Activated naive CD8-positive, alpha-beta T cell treated with anti-CD3 and anti-CD28 coated beads, Interleukin-2, amount 50 U/mL, for 24 hours (primary cell): ENCODE measurements around the gene E2F6.

Experiments used
- ATAC-seq: fragments of 150-1000 bp; cut with Tn5 transposase; one replicate; pipeline ENCODE4 v1.10.0; 2021
- DNase-seq: peaks from one replicate; pipeline ENCODE4 v3.0.0; 2021
- H3K27ac Mint-ChIP-seq: one replicate; pipeline ENCODE4 v1.8.0; 2021; ENCODE audit warnings: mild to moderate bottlenecking, mixed read lengths
- H3K27me3 Mint-ChIP-seq: one replicate; pipeline ENCODE4 v1.8.0; 2021; ENCODE audit warnings: mixed read lengths
- H3K36me3 Mint-ChIP-seq: one replicate; pipeline ENCODE4 v1.8.0; 2021; ENCODE audit warnings: low read depth, mixed read lengths
- H3K4me1 Mint-ChIP-seq: one replicate; pipeline ENCODE4 v1.8.0; 2021; ENCODE audit warnings: mixed read lengths
- H3K4me3 Mint-ChIP-seq: one replicate; pipeline ENCODE4 v1.8.0; 2021; ENCODE audit warnings: mild to moderate bottlenecking, moderate library complexity, mixed read lengths
- H3K9me3 Mint-ChIP-seq: one replicate; pipeline ENCODE4 v1.8.0; 2021; ENCODE audit warnings: mixed read lengths

The E2F6 gene

DNA sequence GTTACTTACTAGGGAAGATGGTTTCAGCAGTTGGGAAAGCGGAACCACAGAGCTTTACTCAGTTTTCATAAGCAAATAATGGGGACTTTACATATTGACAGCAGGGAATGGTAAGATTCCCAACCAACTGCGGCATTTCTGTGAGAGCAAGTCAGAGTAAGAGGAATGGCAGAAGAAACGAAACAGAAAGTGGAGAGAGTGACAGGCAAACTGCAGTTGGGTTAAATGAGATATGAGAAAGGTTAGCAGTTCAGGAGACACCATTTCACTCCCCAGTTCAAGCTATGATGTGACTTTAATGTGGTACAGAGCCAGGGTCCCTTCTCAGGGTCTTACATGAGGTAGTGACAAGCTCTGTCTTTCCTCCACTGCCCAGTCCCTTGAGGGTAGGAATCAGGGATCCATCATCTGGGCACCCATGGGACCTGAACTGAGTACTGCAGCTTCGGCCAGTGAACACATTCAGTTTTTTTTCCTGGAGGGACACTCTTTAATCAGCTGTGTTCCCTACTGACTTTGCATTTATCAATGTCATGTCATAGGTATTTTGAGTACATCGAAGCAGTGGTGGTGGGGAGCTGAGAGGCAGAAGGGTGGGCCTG lies 34.8 kb upstream of the E2F6 start:
- Mint-ChIP-seq H3K27ac (no peak overlapping the region), H3K9me3 (peaks cover 9% of the 10 kb centered on the region), H3K4me3 (no peak overlapping the region), H3K36me3 (no peaks in the 10 kb centered on the region), H3K27me3 (peaks cover 17% of the 10 kb centered on the region), H3K4me1 (no peaks in the 10 kb centered on the region)
- DNase-seq (no peak), ATAC-seq (no peak)

GRCh38 chr2:11499081-11499743 lies 33.3 kb upstream of the E2F6 start:
- Mint-ChIP-seq H3K4me1 (no peaks in the 10 kb centered on the region), H3K4me3 (no peak overlapping the region), H3K9me3 (peaks cover 9% of the 10 kb centered on the region), H3K27me3 (peaks cover 19% of the 10 kb centered on the region), H3K36me3 (no peaks in the 10 kb centered on the region), H3K27ac (no peak overlapping the region)
- no peak for DNase-seq
- ATAC-seq, result no peak

DNA sequence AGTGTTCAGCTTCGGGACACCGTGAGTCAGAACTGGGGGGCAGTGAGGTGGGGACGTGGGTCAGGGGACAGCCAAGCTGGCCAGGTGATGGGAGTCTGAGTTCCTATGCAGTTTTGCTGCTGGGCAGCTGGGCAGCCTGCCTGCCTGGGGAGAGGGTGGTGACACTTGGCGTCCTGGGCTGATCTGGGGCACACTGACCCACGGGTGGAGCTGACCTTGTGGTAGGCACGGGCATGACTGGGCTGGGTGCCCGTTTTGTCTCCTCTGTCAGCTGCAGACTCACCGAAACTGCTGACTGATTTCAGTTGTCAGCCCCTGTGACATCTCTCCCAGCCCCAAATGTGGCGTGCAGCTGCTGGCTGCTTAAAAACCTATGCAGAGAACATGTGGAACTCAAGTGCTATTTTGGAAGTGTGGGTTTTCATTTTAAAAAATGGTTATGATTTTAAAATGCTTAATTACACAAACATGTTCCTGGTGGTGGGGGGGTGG lies 32.6 kb upstream of the E2F6 start:
- Mint-ChIP-seq H3K36me3 (no peaks in the 10 kb centered on the region), H3K27me3 (peaks cover 19% of the 10 kb centered on the region), H3K4me1 (no peaks in the 10 kb centered on the region), H3K27ac (no peak overlapping the region), H3K4me3 (no peak overlapping the region), H3K9me3 (peaks cover 5% of the 10 kb centered on the region)
- DNase-seq, result no peak
- ATAC-seq, result no peak

DNA sequence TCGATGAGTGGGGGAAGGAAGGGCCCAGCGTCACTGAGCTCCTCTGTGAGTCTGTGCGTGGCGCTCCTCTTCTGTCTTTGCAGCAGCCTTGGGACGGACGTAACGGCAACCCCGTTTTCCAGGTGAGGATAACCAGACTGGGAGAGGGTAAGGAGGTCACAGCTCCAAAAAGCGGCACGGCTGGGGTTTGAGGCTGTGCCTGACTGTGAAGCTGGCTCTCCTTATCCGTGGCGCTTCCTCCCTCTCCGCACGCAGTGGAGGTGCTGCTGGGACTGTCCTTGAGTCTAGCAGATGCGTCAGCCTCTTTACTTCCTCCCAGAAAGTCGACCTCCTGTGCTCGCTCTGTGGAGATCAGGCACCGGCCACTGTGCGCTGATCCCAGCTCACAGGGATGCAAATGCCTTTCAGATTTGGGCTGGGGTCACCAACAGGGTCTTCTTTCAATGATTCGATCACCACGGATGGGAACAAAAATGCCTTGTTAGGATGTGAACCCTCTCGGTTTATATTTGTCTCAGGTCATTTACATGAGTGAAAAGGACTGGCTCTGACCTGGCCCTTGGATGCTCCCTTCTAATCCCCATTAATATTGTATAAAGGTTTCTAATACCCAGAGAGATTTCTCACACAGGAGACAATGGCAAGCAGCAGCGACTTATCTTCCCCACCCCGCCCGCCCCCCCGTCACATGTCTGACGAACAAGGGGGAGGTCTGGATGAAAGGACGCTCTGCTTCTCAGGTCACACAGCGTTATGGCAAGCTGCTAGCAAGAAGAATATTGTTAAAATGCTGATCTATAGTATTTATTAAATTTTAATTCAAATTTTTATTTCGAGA lies 30.1 kb upstream of the E2F6 start:
- Mint-ChIP-seq H3K9me3 (no peaks in the 10 kb centered on the region), H3K27ac (no peak overlapping the region), H3K4me3 (no peak overlapping the region), H3K36me3 (no peaks in the 10 kb centered on the region), H3K27me3 (peaks cover 16% of the 10 kb centered on the region), H3K4me1 (no peaks in the 10 kb centered on the region)
- DNase-seq (no peak), ATAC-seq (no peak)

DNA sequence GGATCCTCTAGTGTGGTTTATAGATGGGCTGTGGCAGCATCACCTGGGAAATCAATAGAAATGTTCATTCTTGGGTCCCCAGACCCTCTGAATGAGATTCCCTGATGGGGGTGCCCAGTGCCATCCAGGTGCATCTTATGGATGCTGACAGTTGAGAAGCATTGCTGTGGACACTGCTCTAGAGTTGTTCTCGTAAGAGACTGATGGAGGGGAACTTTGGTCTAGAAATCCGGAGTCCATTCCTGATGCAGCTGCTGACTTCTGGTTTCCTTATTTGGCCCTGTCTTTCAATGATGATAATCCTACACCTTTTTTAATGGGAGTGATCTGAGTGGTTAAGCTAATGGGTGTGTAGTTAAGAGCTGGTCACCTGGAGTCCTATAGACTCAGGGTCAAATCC lies 28.3 kb upstream of the E2F6 start:
- Mint-ChIP-seq H3K4me1 (no peaks in the 10 kb centered on the region), H3K36me3 (no peaks in the 10 kb centered on the region), H3K4me3 (no peak overlapping the region), H3K27ac (no peak overlapping the region), H3K27me3 (peaks cover 16% of the 10 kb centered on the region), H3K9me3 (no peaks in the 10 kb centered on the region)
- DNase-seq (no peak), ATAC-seq (no peak)

- no peaks in the 10 kb centered on the region for H3K4me1 Mint-ChIP-seq
- no peaks in the 10 kb centered on the region for H3K36me3 Mint-ChIP-seq
- H3K27ac Mint-ChIP-seq, result no peak overlapping the region
- H3K9me3 Mint-ChIP-seq, result no peaks in the 10 kb centered on the region
- ATAC-seq, result no peak
- DNase-seq, result no peak
- H3K4me3 Mint-ChIP-seq, result no peak overlapping the region
- H3K27me3 Mint-ChIP-seq, result peaks cover 16% of the 10 kb centered on the region
Measured at GRCh38 chr2:11493282-11493681, 27.3 kb upstream of the E2F6 start.

GRCh38 chr2:11492720-11493119 lies 26.8 kb upstream of the E2F6 start:
- no peak overlapping the region for H3K27ac Mint-ChIP-seq

DNA sequence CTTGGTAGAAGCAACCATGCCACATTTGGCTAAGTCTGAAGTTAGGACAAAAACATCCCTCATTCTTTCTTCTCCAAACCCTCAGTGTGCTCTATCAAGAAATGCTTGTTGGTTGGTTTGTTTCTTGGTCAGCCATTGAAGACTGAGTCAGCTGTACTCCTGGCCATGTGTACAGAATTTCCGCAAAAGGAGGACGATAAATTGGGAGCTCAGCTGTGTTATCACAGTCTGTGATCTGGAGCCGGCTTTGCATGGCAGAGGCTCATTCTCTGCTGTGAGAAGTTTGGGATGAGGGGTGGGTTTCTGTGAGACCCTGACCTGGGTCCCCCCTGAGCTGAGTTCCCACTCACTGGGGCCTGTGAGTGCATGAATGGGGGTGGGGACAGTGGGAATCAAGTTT lies 26.3 kb upstream of the E2F6 start:
- Mint-ChIP-seq H3K27ac (no peak overlapping the region), H3K36me3 (no peaks in the 10 kb centered on the region), H3K4me1 (no peaks in the 10 kb centered on the region), H3K9me3 (no peaks in the 10 kb centered on the region), H3K4me3 (no peak overlapping the region), H3K27me3 (peaks cover 18% of the 10 kb centered on the region)
- no peak for DNase-seq
- ATAC-seq, result no peak

More at GRCh38 chr2:11492720-11493119, 26.8 kb upstream of the E2F6 start:
- no peak for DNase-seq
- Mint-ChIP-seq H3K4me3 (no peak overlapping the region), H3K36me3 (no peaks in the 10 kb centered on the region), H3K27me3 (peaks cover 18% of the 10 kb centered on the region), H3K9me3 (no peaks in the 10 kb centered on the region), H3K4me1 (no peaks in the 10 kb centered on the region)
- ATAC-seq, result no peak

- DNase-seq, result no peak
- Mint-ChIP-seq H3K27me3 (peaks cover 15% of the 10 kb centered on the region), H3K9me3 (no peaks in the 10 kb centered on the region), H3K4me1 (no peaks in the 10 kb centered on the region), H3K36me3 (no peaks in the 10 kb centered on the region), H3K27ac (no peak overlapping the region), H3K4me3 (no peak overlapping the region)
- ATAC-seq, result no peak
Measured at GRCh38 chr2:11491348-11491933, 25.5 kb upstream of the E2F6 start.

DNA sequence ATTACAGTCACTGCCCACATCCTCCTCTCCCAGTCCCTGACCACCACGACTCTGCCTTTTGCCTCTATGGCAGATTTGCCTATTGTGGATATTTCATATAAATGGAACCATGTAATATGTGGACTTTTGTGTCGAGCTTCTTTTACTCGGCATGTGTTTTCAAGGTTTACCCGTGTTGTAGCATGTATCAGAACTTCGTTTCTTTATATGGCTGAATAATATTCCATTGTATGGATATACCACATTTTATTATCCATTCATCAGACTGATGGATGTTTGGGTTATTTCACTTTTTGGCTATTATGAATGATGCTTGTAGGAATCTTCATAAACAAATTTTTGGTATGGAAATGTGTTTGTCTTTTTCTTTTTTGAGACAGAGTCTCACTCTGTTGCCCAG lies 24.2 kb upstream of the E2F6 start:
- H3K36me3 Mint-ChIP-seq, result no peaks in the 10 kb centered on the region
- DNase-seq, result no peak
- no peak overlapping the region for H3K27ac Mint-ChIP-seq
- H3K4me1 Mint-ChIP-seq, result no peaks in the 10 kb centered on the region
- H3K27me3 Mint-ChIP-seq, result peaks cover 23% of the 10 kb centered on the region
- no peak for ATAC-seq
- H3K4me3 Mint-ChIP-seq, result no peak overlapping the region
- H3K9me3 Mint-ChIP-seq, result no peaks in the 10 kb centered on the region

- H3K4me3 Mint-ChIP-seq, result no peak overlapping the region
- peaks cover 30% of the 10 kb centered on the region for H3K27me3 Mint-ChIP-seq
- H3K4me1 Mint-ChIP-seq, result no peaks in the 10 kb centered on the region
- H3K27ac Mint-ChIP-seq, result no peak overlapping the region
- ATAC-seq (no peak), DNase-seq (no peak)
- H3K9me3 Mint-ChIP-seq, result no peaks in the 10 kb centered on the region
- H3K36me3 Mint-ChIP-seq, result no peaks in the 10 kb centered on the region
Measured at GRCh38 chr2:11488809-11489208, 22.8 kb upstream of the E2F6 start.

DNA sequence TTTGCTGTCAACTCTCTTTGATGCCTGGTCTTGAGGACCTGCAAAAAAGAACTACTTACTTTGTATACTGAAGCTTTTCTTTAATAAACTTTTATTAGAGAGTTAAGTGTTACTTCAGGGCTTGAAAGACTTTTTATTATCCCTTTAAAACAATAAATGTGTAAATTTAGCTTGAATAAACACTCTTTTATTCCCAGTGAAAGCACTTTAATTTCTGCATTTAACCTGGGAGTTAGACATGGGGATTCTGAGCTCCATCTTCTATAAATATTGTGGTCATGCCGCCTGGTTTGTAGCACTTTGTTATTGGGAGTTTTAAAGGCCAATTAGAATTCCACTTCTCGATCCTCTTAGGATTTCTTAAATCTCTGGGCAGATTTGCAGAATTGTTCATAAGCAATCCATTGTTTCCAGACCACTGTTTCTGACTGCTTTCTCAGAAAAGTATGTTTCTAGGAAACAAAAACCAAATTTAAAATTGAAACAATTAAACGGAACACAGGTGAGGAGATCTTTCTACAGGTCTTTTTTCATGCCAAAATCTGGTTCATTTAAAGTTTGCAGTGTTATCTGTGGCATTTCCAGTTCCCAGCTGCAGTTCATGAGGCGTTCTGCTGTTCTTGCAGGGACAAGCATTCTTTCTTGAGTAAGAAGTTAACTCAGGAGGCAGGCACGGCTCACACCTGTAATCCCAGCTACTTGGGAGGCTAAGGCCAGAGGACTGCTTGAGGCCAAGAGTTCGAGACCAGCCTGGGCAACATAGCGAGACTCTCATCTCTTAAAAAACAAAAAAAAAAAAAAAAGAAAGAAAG lies 18.1 kb upstream of the E2F6 start:
- Mint-ChIP-seq H3K4me3 (no peak overlapping the region), H3K27ac (no peak overlapping the region), H3K36me3 (no peaks in the 10 kb centered on the region), H3K4me1 (peaks cover 9% of the 10 kb centered on the region), H3K9me3 (no peaks in the 10 kb centered on the region), H3K27me3 (peaks cover 49% of the 10 kb centered on the region)
- DNase-seq (no peak), ATAC-seq (no peak)

DNA sequence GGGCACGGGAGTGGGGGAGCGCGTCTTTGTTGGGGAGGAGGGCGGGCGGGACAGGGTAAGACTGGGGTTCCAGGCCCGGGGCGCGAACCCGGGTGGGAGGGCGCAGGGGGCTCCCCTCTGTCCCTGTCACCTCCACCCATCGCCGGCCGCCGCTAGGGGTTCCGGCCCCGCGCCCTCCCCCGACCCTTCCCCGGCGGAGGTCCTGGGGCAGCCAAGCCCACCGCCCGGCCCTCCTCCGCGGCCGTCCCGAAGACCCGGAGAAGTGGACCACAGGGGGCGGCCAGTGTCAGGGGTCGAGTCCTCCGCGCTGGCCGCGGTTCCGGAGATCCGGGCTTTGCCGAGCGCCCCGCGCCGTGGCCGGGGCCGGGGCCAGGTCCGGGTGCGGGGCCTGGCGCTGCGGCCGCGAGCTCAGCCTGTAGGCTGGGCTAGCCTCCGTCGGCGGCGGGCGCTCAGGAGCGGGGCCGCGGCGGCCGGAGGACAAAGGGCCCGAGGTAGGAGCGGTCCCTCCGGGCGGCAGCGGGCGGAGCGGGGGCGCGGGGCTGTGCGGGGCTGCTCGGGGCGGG lies 16.6 kb upstream of the E2F6 start:
- Mint-ChIP-seq H3K27ac (no peak overlapping the region), H3K4me3 (no peak overlapping the region), H3K36me3 (no peaks in the 10 kb centered on the region), H3K4me1 (peaks cover 9% of the 10 kb centered on the region), H3K27me3 (peaks cover 51% of the 10 kb centered on the region), H3K9me3 (no peaks in the 10 kb centered on the region)
- DNase-seq (no peak), ATAC-seq (peak; percentile 20)
